Retinal pigment epithelial cell (primary cell): ENCODE measurements around the gene NCOR2.

Experiments
- DNase-seq: peaks from one replicate; pipeline ENCODE4 v3.0.0-alpha.2; 2010; ENCODE audit warnings: low read depth
- H3K4me3 ChIP-seq: 2 replicates; pipeline ENCODE4 v1.5.1; 2011; ENCODE audit warnings: mild to moderate bottlenecking, low read length, control low read depth, moderate library complexity
- CTCF ChIP-seq: conservative IDR thresholded peaks from 2 replicates; pipeline ENCODE4 v1.5.1; 2011; ENCODE audit warnings: low read depth, low read length, control low read depth, inconsistent platforms

The NCOR2 gene

GRCh38 chr12:124554429-124555029 is 12.9 kb downstream of the NCOR2 start:
- TF ChIP-seq CTCF, result no peak
- H3K4me3 ChIP-seq, result no peak overlapping the region
- DNase-seq, result no peak

- DNase-seq, result no peak
- H3K4me3 ChIP-seq, result no peak overlapping the region
- TF ChIP-seq CTCF, result no peak
Observed at GRCh38 chr12:124553862-124554428, 13.5 kb downstream of the NCOR2 start.

- TF ChIP-seq CTCF, result no peak
- H3K4me3 ChIP-seq, result no peak overlapping the region
- DNase-seq, result no peak
Observed at GRCh38 chr12:124551268-124552144, 15.9 kb downstream of the NCOR2 start.

- TF ChIP-seq CTCF, result no peak
- no peak for DNase-seq
- H3K4me3 ChIP-seq, result no peak overlapping the region
Observed at GRCh38 chr12:124550123-124551089, 17.0 kb downstream of the NCOR2 start.

GRCh38 chr12:124549629-124550028 is 17.8 kb downstream of the NCOR2 start:
- TF ChIP-seq CTCF, result no peak
- peak overlapping the region; percentile 8 for H3K4me3 ChIP-seq
- DNase-seq, result no peak

- H3K4me3 ChIP-seq, result no peak overlapping the region
- DNase-seq, result peak; percentile 96
- TF ChIP-seq CTCF, result no peak
Observed at GRCh38 chr12:124548854-124549378, 18.5 kb downstream of the NCOR2 start.
